Liver (tissue), 3 donors: Measurements from ENCODE around the gene PLB1.

ENCODE experiments used
- CTCF ChIP-seq: fragments of 150-350 bp; IDR thresholded peaks from 2 replicates; pipeline ENCODE4 v1.5.1; 2017; ENCODE audit warnings: improper control_type of control experiment, low read depth, low read length; ENCODE audit not compliant: missing input control
- FOXA1 ChIP-seq: IDR thresholded peaks from 2 replicates; pipeline ENCODE4 v1.6.1; 2016; ENCODE audit warnings: antibody characterized with exemption
- GABPA ChIP-seq, 2 donors: IDR thresholded peaks in 1 of 2; conservative IDR thresholded peaks in 1 of 2; 2 replicates each; pipeline ENCODE4 v1.6.1; 2016; ENCODE audit warnings: antibody characterized with exemption in 2 of 2, mild to moderate bottlenecking in 1 of 2, moderate library complexity in 1 of 2
- JUND ChIP-seq, 2 donors: IDR thresholded peaks; 2 replicates each; pipeline ENCODE4 v1.6.1; 2016; ENCODE audit warnings: antibody characterized with exemption in 2 of 2
- MAX ChIP-seq: IDR thresholded peaks from 2 replicates; pipeline ENCODE4 v1.6.1; 2016; ENCODE audit warnings: antibody characterized with exemption
- RAD21 ChIP-seq, 2 donors: IDR thresholded peaks; 2 replicates each; pipeline ENCODE4 v1.6.1; 2016; ENCODE audit warnings: antibody characterized with exemption in 2 of 2, mild to moderate bottlenecking in 2 of 2
- REST ChIP-seq: IDR thresholded peaks from 2 replicates; pipeline ENCODE4 v1.6.1; 2016; ENCODE audit warnings: antibody characterized with exemption, mild to moderate bottlenecking
- SP1 ChIP-seq: IDR thresholded peaks from 2 replicates; pipeline ENCODE4 v1.6.1; 2018; ENCODE audit warnings: antibody characterized with exemption, mild to moderate bottlenecking
- TAF1 ChIP-seq: conservative IDR thresholded peaks from 2 replicates; pipeline ENCODE4 v1.6.1; 2016; ENCODE audit warnings: antibody characterized with exemption, mild to moderate bottlenecking
- donor health status: healthy.
- donor health status: healthy.

GRCh38 chr2:28590496-28591301 lies 94.8 kb downstream of the PLB1 start:
- TF ChIP-seq CTCF (no peak), GABPA (IDR thresholded peaks at IDR 0.05 in 1 of 2, conservative IDR thresholded peaks at IDR 0.05 in 1 of 2) (no peak), MAX (no peak), FOXA1 (no peak), TAF1 (no peak), JUND (IDR thresholded peaks at IDR 0.05) (no peak), RAD21 (IDR thresholded peaks at IDR 0.05) (no peak), REST (no peak), SP1 (no peak)
